A549 (cell line): ENCODE results near the gene TMEM63C.
"Not testable (repeated sequence)": the region's sequence is repeated elsewhere in the genome, so short reads cannot be mapped to it uniquely, and the experiment has no call there.

Experiments used
- CBX8 ChIP-seq: fragments of 200-600 bp; sonication (generic); IDR thresholded peaks from 2 replicates; pipeline ENCODE4 v1.6.1; 2016
- EHF ChIP-seq: fragments of 250-450 bp; sonication (Bioruptor Pico); IDR thresholded peaks from 2 replicates; pipeline ENCODE4 v1.5.0; 2020; ENCODE audit warnings: mild to moderate bottlenecking
- EP300 ChIP-seq, 2 experiments: fragments of >200 bp; sonication (Bioruptor Twin); formaldehyde crosslinking; IDR thresholded peaks; 2 replicates in 1 of 2; 3 replicates in 1 of 2; pipeline ENCODE4 v1.6.1; 2016 to 2017
- HMGXB4 ChIP-seq: fragments of 250-450 bp; sonication (Bioruptor Pico); IDR thresholded peaks from 2 replicates; pipeline ENCODE4 v1.5.0; 2021; ENCODE audit warnings: mild to moderate bottlenecking, moderate library complexity, borderline replicate concordance
- KDM1A ChIP-seq: fragments of 200-600 bp; sonication (generic); IDR thresholded peaks from 2 replicates; pipeline ENCODE4 v1.6.1; 2016; ENCODE audit warnings: low read depth, mild to moderate bottlenecking
- MYC ChIP-seq: IDR thresholded peaks from 2 replicates; pipeline ENCODE4 v1.6.1; 2012; ENCODE audit warnings: mild to moderate bottlenecking, inconsistent platforms, low read length, improper control_type of control experiment, borderline replicate concordance
- POLR2A ChIP-seq: IDR thresholded peaks from 2 replicates; pipeline ENCODE4 v1.6.1; 2012; ENCODE audit warnings: mild to moderate bottlenecking, low read length
- POLR2AphosphoS2 ChIP-seq: conservative IDR thresholded peaks from 2 replicates; pipeline ENCODE4 v1.6.1; 2012; ENCODE audit warnings: low read length, improper control_type of control experiment, inconsistent platforms
- RAD21 ChIP-seq, 2 experiments: fragments of >200 bp in 1 of 2; sonication (Bioruptor Twin) in 1 of 2; formaldehyde crosslinking in 1 of 2; IDR thresholded peaks in 1 of 2; conservative IDR thresholded peaks in 1 of 2; 2 replicates in 1 of 2; 3 replicates in 1 of 2; pipeline ENCODE4 v1.6.1; 2012 to 2018; ENCODE audit warnings: inconsistent platforms in 1 of 2
- RCOR1 ChIP-seq: fragments of 150-350 bp; IDR thresholded peaks from 2 replicates; pipeline ENCODE4 v1.6.1; 2014; ENCODE audit warnings: antibody characterized with exemption, low read length, low read depth
- TF ChIP-seq, protein P1 (sequence below): fragments of >200 bp; sonication (Bioruptor Twin); formaldehyde crosslinking; IDR thresholded peaks from 3 replicates; pipeline ENCODE4 v1.5.1; 2016
- TF ChIP-seq, protein P2 (sequence below): IDR thresholded peaks from 2 replicates; pipeline ENCODE4 v1.6.1; 2012
- TF ChIP-seq, protein P3 (sequence below): fragments of 250-450 bp; sonication (Bioruptor Pico); IDR thresholded peaks from 2 replicates; pipeline ENCODE4 v1.5.0; 2020; ENCODE audit warnings: low read depth, mild to moderate bottlenecking, moderate library complexity
- TF ChIP-seq, protein P4 (sequence below): IDR thresholded peaks from 2 replicates; pipeline ENCODE4 v1.6.1; 2012

DNA sequence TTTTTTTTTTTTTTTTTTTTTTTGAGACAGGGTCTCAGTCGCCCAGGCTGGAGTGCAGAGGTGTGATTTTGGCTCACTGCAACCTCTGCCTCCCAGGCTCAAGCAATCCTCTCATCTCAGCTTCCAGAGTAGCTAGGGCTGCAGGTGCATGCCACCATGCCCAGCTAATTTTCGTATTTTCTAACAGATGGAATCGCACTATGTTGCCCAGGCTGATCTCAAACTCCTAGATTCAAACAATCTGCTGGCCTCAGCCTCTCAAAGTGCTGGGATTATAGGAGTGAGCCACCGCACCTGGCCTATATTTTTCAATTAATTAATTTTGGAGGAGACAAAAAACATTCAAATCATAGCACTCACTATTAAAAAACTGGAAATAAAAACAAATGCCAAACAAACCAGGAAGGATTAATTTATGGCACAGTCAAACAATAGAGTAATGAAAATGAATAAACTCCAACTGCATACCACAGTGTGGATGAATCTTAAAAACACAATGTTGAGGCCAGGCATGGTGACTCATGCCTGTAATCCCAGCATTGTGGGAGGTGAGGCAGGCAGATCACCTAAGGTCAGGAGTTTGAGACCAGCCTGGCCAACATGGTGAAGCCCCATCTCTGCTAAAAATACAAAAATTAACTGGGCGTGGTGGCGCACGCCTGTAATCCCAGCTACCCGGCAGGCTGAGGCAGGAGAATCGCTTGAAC lies 7.5 kb upstream of the TMEM63C start:
- TF ChIP-seq, protein P1, sequence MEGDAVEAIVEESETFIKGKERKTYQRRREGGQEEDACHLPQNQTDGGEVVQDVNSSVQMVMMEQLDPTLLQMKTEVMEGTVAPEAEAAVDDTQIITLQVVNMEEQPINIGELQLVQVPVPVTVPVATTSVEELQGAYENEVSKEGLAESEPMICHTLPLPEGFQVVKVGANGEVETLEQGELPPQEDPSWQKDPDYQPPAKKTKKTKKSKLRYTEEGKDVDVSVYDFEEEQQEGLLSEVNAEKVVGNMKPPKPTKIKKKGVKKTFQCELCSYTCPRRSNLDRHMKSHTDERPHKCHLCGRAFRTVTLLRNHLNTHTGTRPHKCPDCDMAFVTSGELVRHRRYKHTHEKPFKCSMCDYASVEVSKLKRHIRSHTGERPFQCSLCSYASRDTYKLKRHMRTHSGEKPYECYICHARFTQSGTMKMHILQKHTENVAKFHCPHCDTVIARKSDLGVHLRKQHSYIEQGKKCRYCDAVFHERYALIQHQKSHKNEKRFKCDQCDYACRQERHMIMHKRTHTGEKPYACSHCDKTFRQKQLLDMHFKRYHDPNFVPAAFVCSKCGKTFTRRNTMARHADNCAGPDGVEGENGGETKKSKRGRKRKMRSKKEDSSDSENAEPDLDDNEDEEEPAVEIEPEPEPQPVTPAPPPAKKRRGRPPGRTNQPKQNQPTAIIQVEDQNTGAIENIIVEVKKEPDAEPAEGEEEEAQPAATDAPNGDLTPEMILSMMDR: not testable (repeated sequence)
- not testable (repeated sequence) for TF ChIP-seq POLR2AphosphoS2; POLR2A; EP300 (IDR thresholded peaks at IDR 0.05); HMGXB4 (CRISPR knock-in tag); KDM1A; EHF (CRISPR knock-in tag); RCOR1; RAD21 (conservative IDR thresholded peaks at IDR 0.05 in 1 of 2, IDR thresholded peaks at IDR 0.05 in 1 of 2); MYC; CBX8
- TF ChIP-seq, protein P2, sequence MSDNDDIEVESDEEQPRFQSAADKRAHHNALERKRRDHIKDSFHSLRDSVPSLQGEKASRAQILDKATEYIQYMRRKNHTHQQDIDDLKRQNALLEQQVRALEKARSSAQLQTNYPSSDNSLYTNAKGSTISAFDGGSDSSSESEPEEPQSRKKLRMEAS: not testable (repeated sequence)
- TF ChIP-seq, protein P3, sequence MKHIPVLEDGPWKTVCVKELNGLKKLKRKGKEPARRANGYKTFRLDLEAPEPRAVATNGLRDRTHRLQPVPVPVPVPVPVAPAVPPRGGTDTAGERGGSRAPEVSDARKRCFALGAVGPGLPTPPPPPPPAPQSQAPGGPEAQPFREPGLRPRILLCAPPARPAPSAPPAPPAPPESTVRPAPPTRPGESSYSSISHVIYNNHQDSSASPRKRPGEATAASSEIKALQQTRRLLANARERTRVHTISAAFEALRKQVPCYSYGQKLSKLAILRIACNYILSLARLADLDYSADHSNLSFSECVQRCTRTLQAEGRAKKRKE (CRISPR knock-in tag): not testable (repeated sequence)
- TF ChIP-seq, protein P4, sequence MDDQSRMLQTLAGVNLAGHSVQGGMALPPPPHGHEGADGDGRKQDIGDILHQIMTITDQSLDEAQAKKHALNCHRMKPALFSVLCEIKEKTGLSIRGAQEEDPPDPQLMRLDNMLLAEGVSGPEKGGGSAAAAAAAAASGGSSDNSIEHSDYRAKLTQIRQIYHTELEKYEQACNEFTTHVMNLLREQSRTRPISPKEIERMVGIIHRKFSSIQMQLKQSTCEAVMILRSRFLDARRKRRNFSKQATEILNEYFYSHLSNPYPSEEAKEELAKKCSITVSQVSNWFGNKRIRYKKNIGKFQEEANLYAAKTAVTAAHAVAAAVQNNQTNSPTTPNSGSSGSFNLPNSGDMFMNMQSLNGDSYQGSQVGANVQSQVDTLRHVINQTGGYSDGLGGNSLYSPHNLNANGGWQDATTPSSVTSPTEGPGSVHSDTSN: not testable (repeated sequence)
